BJ (cell line): ENCODE measurements around the gene SLC39A6. TPM values are rescaled to one million over a fixed set of nuclear protein-coding genes. Genes with fewer than 3 reads are reported as not detected.
"Not testable (repeated sequence)": the region's sequence is repeated elsewhere in the genome, so short reads cannot be mapped to it uniquely, and the experiment has no call there.

Source experiments
- CTCF ChIA-PET: fragments of 350-600 bp; formaldehyde crosslinking; extraction: SDS; loops from one replicate; lab custom pipeline; 2021; ENCODE audit warnings: antibody characterized with exemption, inconsistent platforms; lab: Yijun Ruan, JAX
- POLR2A ChIA-PET: fragments of 300-600 bp; sonication (Branson Sonifier 250); formaldehyde crosslinking; extraction: SDS; loops from one replicate; lab custom pipeline; 2021; ENCODE audit warnings: antibody characterized with exemption; lab: Charles Lee
- DNase-seq: peaks from one replicate; pipeline ENCODE4 v3.0.0-alpha.2; 2011; ENCODE audit warnings: low read depth
- H3K27me3 ChIP-seq: 2 replicates; pipeline ENCODE4 v1.6.0; 2011; ENCODE audit warnings: low read length; ENCODE audit not compliant: control insufficient read depth, insufficient read depth
- H3K36me3 ChIP-seq: 2 replicates; pipeline ENCODE4 v1.5.1; 2011; ENCODE audit warnings: low read length; ENCODE audit not compliant: control insufficient read depth, insufficient read depth
- H3K4me3 ChIP-seq: 2 replicates; pipeline ENCODE4 v1.5.1; 2011; ENCODE audit warnings: low read depth, mild to moderate bottlenecking, control low read depth, low read length
- polyA plus RNA-seq: library from polyadenylated mRNA; depleted of rRNA; stranded (reverse); fragments of >200 nt; gene quantifications from 2 replicates; pipeline ENCODE4 v1.2.3, GENCODE V29; 2011
- TF ChIP-seq, protein P1 (sequence below): IDR thresholded peaks from 2 replicates; pipeline ENCODE4 v1.5.1; 2011; ENCODE audit warnings: low read depth, mild to moderate bottlenecking, control low read depth, inconsistent platforms, low read length, moderate library complexity; ENCODE audit not compliant: insufficient read depth

The SLC39A6 gene
- polyA plus RNA-seq, 1 experiment, result 99.2 TPM

DNA sequence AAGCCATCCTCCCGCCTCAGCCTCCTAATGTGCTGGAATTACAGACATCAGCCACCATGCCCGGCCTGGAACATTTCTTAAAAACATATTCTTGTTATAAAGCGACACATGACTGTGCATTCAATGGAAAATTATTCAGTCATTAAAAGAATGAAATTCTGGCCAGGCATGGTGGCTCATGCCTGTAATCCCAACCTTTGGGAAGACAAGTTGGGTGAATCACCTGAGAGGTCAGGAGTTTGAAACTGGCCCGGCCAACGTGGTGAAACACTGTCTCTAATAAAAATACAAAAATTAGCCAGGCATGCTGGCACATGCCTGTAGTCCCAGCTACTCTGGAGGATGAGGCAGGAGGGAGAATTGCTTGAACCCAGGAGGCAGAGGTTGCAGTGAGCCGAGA is 40.1 kb downstream of the SLC39A6 start:
- Histone ChIP-seq H3K27me3 (no peaks in the 10 kb centered on the region), H3K36me3 (no peaks in the 10 kb centered on the region), H3K4me3 (no peak overlapping the region)
- CTCF ChIA-PET, result interaction anchor here (1.2 to 1.4 kb wide), 2 partner anchors 17 to 38 kb away, joined by 3 read pairs; no protein-coding TSS in a partner anchor
- TF ChIP-seq, protein P1, sequence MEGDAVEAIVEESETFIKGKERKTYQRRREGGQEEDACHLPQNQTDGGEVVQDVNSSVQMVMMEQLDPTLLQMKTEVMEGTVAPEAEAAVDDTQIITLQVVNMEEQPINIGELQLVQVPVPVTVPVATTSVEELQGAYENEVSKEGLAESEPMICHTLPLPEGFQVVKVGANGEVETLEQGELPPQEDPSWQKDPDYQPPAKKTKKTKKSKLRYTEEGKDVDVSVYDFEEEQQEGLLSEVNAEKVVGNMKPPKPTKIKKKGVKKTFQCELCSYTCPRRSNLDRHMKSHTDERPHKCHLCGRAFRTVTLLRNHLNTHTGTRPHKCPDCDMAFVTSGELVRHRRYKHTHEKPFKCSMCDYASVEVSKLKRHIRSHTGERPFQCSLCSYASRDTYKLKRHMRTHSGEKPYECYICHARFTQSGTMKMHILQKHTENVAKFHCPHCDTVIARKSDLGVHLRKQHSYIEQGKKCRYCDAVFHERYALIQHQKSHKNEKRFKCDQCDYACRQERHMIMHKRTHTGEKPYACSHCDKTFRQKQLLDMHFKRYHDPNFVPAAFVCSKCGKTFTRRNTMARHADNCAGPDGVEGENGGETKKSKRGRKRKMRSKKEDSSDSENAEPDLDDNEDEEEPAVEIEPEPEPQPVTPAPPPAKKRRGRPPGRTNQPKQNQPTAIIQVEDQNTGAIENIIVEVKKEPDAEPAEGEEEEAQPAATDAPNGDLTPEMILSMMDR, result no peak
- no peak for DNase-seq
- POLR2A ChIA-PET, result no interaction called here

DNA sequence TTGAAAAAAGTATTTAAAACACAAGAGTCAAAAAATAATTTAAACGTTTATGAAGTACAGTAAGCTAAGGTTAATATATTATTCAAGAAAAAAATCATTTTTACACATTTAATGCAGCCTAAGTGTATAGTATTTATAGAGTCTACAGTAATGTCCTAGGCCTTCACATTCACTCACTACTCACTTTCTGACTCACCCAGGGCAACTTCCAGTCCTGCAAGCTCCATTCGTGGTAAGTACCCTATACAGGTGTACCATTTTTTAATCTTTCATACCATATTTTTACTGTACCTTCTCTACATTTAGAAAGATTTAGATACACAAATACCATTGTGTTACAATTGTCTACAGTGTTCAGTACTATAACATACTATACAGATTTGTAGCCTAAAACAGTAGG is 40.9 kb downstream of the SLC39A6 start:
- H3K4me3 ChIP-seq, result no peak overlapping the region
- TF ChIP-seq, protein P1, result no peak
- no peaks in the 10 kb centered on the region for H3K27me3 ChIP-seq
- ChIA-PET CTCF (interaction anchor here (1.2 to 1.4 kb wide), 2 partner anchors 18 to 38 kb away, joined by 3 read pairs; no protein-coding TSS in a partner anchor), POLR2A (no interaction called here)
- no peak for DNase-seq
- H3K36me3 ChIP-seq, result no peaks in the 10 kb centered on the region

DNA sequence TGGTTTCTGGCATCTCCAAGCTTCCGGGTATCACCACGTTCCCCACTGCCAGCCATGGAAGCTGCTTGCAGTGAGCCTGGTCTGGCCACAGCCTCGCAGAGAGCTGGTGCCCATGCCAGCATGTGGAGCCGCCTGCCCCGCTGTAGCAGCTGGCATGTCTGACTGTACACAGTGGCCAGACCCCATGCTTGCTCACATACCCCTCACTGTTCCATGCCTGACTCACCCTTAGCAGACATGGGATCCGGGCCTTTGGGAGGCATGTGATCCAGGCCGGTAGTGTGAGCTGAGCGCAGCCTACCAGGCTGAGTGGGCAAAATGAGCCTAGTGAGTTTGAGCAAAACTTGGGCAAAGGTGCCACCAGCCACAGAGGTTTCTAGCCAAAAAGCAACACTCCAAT is 43.0 kb downstream of the SLC39A6 start:
- POLR2A ChIA-PET, result no interaction called here

DNA sequence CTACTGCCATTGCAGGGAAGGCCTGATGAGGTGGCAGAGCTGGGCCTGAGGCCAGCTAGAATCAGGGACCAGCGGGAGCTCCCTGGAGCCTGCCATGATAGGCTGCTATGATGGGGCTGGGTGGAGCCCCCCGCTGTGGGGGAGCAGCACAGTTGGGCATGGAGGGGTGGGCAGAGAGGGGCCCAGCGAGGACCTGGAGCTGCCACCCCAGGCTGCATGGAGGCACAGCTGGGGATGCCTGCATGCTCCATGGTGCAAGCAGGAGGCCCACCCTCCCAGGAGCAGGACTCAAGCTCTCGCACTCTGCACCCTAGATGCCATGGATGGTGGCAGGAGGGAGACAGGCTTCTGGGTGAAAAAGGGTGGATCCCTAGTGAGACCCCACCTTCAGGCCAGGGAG is 43.9 kb downstream of the SLC39A6 start:
- Histone ChIP-seq H3K4me3 (no peak overlapping the region), H3K36me3 (no peaks in the 10 kb centered on the region), H3K27me3 (no peaks in the 10 kb centered on the region)
- CTCF ChIA-PET, result interaction anchor here (1.1 to 1.4 kb wide), 3 partner anchors 10 to 67 kb away, joined by 3 to 9 read pairs (median 4); no protein-coding TSS in a partner anchor
- DNase-seq, result no peak
- TF ChIP-seq, protein P1, result no peak
- POLR2A ChIA-PET, result no interaction called here

More for the DNA sequence above, 43.0 kb downstream of the SLC39A6 start:
- Histone ChIP-seq H3K36me3 (no peaks in the 10 kb centered on the region), H3K4me3 (no peak overlapping the region), H3K27me3 (no peaks in the 10 kb centered on the region)
- TF ChIP-seq, protein P1, result no peak
- no peak for DNase-seq
- CTCF ChIA-PET, result interaction anchor here (1.0 to 1.4 kb wide), 3 partner anchors 9 to 198 kb away, joined by 3 to 9 read pairs (median 3); no protein-coding TSS in a partner anchor

DNA sequence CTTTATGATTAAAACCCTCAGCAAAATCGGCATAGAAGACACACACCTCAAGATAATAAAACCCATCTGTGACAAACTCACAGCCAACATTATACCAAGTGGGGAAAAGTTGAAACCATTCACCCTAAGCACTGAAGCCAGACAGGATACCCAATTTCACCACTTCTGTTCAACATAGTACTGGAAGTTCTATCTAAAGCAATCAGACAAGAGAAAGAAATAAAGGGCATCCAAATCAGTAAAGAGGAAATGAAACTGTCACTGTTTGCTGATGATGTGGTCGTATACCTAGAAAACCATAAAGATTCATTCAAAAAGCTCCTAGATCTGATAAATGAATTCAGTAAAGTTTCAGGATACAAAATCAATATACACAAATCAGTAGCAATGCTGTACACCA is 45.4 kb downstream of the SLC39A6 start:
- no peaks in the 10 kb centered on the region for H3K27me3 ChIP-seq
- ChIA-PET CTCF (no interaction called here), POLR2A (no interaction called here)
- H3K4me3 ChIP-seq, result no peak overlapping the region
- DNase-seq, result no peak
- no peaks in the 10 kb centered on the region for H3K36me3 ChIP-seq
- TF ChIP-seq, protein P1, result no peak

DNA sequence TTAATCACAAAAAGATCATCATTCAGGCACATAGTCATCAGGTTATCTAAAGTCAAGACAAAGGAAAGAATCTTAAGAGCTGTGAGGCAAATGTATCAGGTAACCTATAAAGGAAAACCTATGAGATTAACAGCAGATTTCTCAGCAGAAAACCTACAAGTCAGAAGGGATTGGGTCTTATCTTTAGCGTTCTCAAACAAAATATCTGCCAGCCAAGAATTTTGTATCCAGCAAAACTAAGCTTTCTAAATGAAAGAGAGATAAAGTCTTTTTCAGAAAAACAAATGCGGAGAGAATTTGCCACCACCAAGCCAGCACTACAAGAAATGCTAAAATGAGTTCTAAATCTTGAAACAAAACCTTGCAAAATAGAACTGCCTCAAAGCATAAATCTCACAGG is 48.0 kb downstream of the SLC39A6 start:
- H3K4me3 ChIP-seq, DNase-seq, POLR2A ChIA-PET, H3K27me3 ChIP-seq, H3K36me3 ChIP-seq: not testable (repeated sequence)
- CTCF ChIA-PET, result interaction anchor here (1.4 kb wide), 1 partner anchor 54 kb away, joined by 3 read pairs; no protein-coding TSS in a partner anchor
